ENCODE results near the gene ZFYVE28.

ZFYVE28 gene

GRCh38 chr4:2274320-2275043, 144.0 kb downstream of the ZFYVE28 start:
- Histone ChIP-seq H3K27me3 (ENCODE audit: control insufficient read depth, insufficient read depth, low read length) (no peaks in the 10 kb centered on the region), H3K4me3 (ENCODE audit: low read depth, low read length) (no peak overlapping the region), H3K4me1 (ENCODE audit: control insufficient read depth, insufficient read depth, low read length) (no peaks in the 10 kb centered on the region), H3K9ac (ENCODE audit: low read depth, low read length) (no peak overlapping the region), H3K9me3 (ENCODE audit: control insufficient read depth, insufficient read depth, low read length) (no peaks in the 10 kb centered on the region), H3K27ac (ENCODE audit: low read depth, low read length) (no peak overlapping the region), H3K36me3 (ENCODE audit: control insufficient read depth, insufficient read depth, low read length) (no peaks in the 10 kb centered on the region)

- H3K9ac ChIP-seq (ENCODE audit: low read depth, low read length) = no peak overlapping the region
- H3K27ac ChIP-seq (ENCODE audit: low read depth, low read length) = no peak overlapping the region
- no peaks in the 10 kb centered on the region for H3K27me3 ChIP-seq (ENCODE audit: control insufficient read depth, insufficient read depth, low read length)
- no peaks in the 10 kb centered on the region for H3K9me3 ChIP-seq (ENCODE audit: control insufficient read depth, insufficient read depth, low read length)
- H3K4me3 ChIP-seq (ENCODE audit: low read depth, low read length) = no peak overlapping the region
- H3K4me1 ChIP-seq (ENCODE audit: control insufficient read depth, insufficient read depth, low read length) = peaks cover 6% of the 10 kb centered on the region; the same call in 1 of the 2 replicates
- H3K36me3 ChIP-seq (ENCODE audit: control insufficient read depth, insufficient read depth, low read length) = no peaks in the 10 kb centered on the region
Measured at GRCh38 chr4:2273657-2274319, 144.7 kb downstream of the ZFYVE28 start.

GRCh38 chr4:2273221-2273620, 145.2 kb downstream of the ZFYVE28 start:
- H3K4me3 ChIP-seq (ENCODE audit: low read depth, low read length) = no peak overlapping the region
- no peak overlapping the region for H3K27ac ChIP-seq (ENCODE audit: low read depth, low read length)
- H3K36me3 ChIP-seq (ENCODE audit: control insufficient read depth, insufficient read depth, low read length) = no peaks in the 10 kb centered on the region
- no peaks in the 10 kb centered on the region for H3K9me3 ChIP-seq (ENCODE audit: control insufficient read depth, insufficient read depth, low read length)
- no peaks in the 10 kb centered on the region for H3K27me3 ChIP-seq (ENCODE audit: control insufficient read depth, insufficient read depth, low read length)
- peaks cover 7% of the 10 kb centered on the region; the same call in 1 of the 2 replicates for H3K4me1 ChIP-seq (ENCODE audit: control insufficient read depth, insufficient read depth, low read length)
- no peak overlapping the region for H3K9ac ChIP-seq (ENCODE audit: low read depth, low read length)

GRCh38 chr4:2272828-2273120, 145.7 kb downstream of the ZFYVE28 start:
- H3K4me1 ChIP-seq (ENCODE audit: control insufficient read depth, insufficient read depth, low read length) = peaks cover 7% of the 10 kb centered on the region; the same call in 1 of the 2 replicates
- no peak overlapping the region for H3K9ac ChIP-seq (ENCODE audit: low read depth, low read length)
- H3K4me3 ChIP-seq (ENCODE audit: low read depth, low read length) = no peak overlapping the region
- no peaks in the 10 kb centered on the region for H3K36me3 ChIP-seq (ENCODE audit: control insufficient read depth, insufficient read depth, low read length)
- no peak overlapping the region for H3K27ac ChIP-seq (ENCODE audit: low read depth, low read length)
- H3K27me3 ChIP-seq (ENCODE audit: control insufficient read depth, insufficient read depth, low read length) = no peaks in the 10 kb centered on the region
- H3K9me3 ChIP-seq (ENCODE audit: control insufficient read depth, insufficient read depth, low read length) = no peaks in the 10 kb centered on the region

GRCh38 chr4:2272026-2272827, 146.2 kb downstream of the ZFYVE28 start:
- peaks cover 7% of the 10 kb centered on the region; the same call in 1 of the 2 replicates for H3K4me1 ChIP-seq (ENCODE audit: control insufficient read depth, insufficient read depth, low read length)
- H3K36me3 ChIP-seq (ENCODE audit: control insufficient read depth, insufficient read depth, low read length) = no peaks in the 10 kb centered on the region
- H3K27me3 ChIP-seq (ENCODE audit: control insufficient read depth, insufficient read depth, low read length) = no peaks in the 10 kb centered on the region
- no peaks in the 10 kb centered on the region for H3K9me3 ChIP-seq (ENCODE audit: control insufficient read depth, insufficient read depth, low read length)
- no peak overlapping the region for H3K9ac ChIP-seq (ENCODE audit: low read depth, low read length)
- H3K4me3 ChIP-seq (ENCODE audit: low read depth, low read length) = no peak overlapping the region
- no peak overlapping the region for H3K27ac ChIP-seq (ENCODE audit: low read depth, low read length)

- no peaks in the 10 kb centered on the region for H3K27me3 ChIP-seq (ENCODE audit: control insufficient read depth, insufficient read depth, low read length)
- no peak overlapping the region for H3K4me3 ChIP-seq (ENCODE audit: low read depth, low read length)
- H3K36me3 ChIP-seq (ENCODE audit: control insufficient read depth, insufficient read depth, low read length) = no peaks in the 10 kb centered on the region
- H3K9ac ChIP-seq (ENCODE audit: low read depth, low read length) = no peak overlapping the region
- H3K27ac ChIP-seq (ENCODE audit: low read depth, low read length) = no peak overlapping the region
- H3K4me1 ChIP-seq (ENCODE audit: control insufficient read depth, insufficient read depth, low read length) = peaks cover 7% of the 10 kb centered on the region; the same call in 1 of the 2 replicates
- no peaks in the 10 kb centered on the region for H3K9me3 ChIP-seq (ENCODE audit: control insufficient read depth, insufficient read depth, low read length)
Measured at GRCh38 chr4:2271279-2272025, 147.0 kb downstream of the ZFYVE28 start.

- Histone ChIP-seq H3K36me3 (ENCODE audit: control insufficient read depth, insufficient read depth, low read length) (no peaks in the 10 kb centered on the region), H3K27me3 (ENCODE audit: control insufficient read depth, insufficient read depth, low read length) (no peaks in the 10 kb centered on the region), H3K27ac (ENCODE audit: low read depth, low read length) (no peak overlapping the region), H3K9ac (ENCODE audit: low read depth, low read length) (no peak overlapping the region), H3K4me3 (ENCODE audit: low read depth, low read length) (no peak overlapping the region), H3K9me3 (ENCODE audit: control insufficient read depth, insufficient read depth, low read length) (no peaks in the 10 kb centered on the region), H3K4me1 (ENCODE audit: control insufficient read depth, insufficient read depth, low read length) (peaks cover 7% of the 10 kb centered on the region; the same call in 1 of the 2 replicates)
Measured at GRCh38 chr4:2270341-2271165, 147.9 kb downstream of the ZFYVE28 start.

- H3K4me1 ChIP-seq (ENCODE audit: control insufficient read depth, insufficient read depth, low read length) = peaks cover 7% of the 10 kb centered on the region; the same call in 1 of the 2 replicates
- no peaks in the 10 kb centered on the region for H3K27me3 ChIP-seq (ENCODE audit: control insufficient read depth, insufficient read depth, low read length)
- no peak overlapping the region for H3K27ac ChIP-seq (ENCODE audit: low read depth, low read length)
- no peaks in the 10 kb centered on the region for H3K9me3 ChIP-seq (ENCODE audit: control insufficient read depth, insufficient read depth, low read length)
- H3K36me3 ChIP-seq (ENCODE audit: control insufficient read depth, insufficient read depth, low read length) = no peaks in the 10 kb centered on the region
- H3K9ac ChIP-seq (ENCODE audit: low read depth, low read length) = no peak overlapping the region
- H3K4me3 ChIP-seq (ENCODE audit: low read depth, low read length) = no peak overlapping the region
Measured at GRCh38 chr4:2269618-2270163, 148.8 kb downstream of the ZFYVE28 start.

- no peaks in the 10 kb centered on the region for H3K27me3 ChIP-seq (ENCODE audit: control insufficient read depth, insufficient read depth, low read length)
- H3K4me1 ChIP-seq (ENCODE audit: control insufficient read depth, insufficient read depth, low read length) = peaks cover 7% of the 10 kb centered on the region; the same call in 1 of the 2 replicates
- H3K9me3 ChIP-seq (ENCODE audit: control insufficient read depth, insufficient read depth, low read length) = no peaks in the 10 kb centered on the region
- H3K4me3 ChIP-seq (ENCODE audit: low read depth, low read length) = no peak overlapping the region
- no peak overlapping the region for H3K27ac ChIP-seq (ENCODE audit: low read depth, low read length)
- H3K36me3 ChIP-seq (ENCODE audit: control insufficient read depth, insufficient read depth, low read length) = no peaks in the 10 kb centered on the region
- H3K9ac ChIP-seq (ENCODE audit: low read depth, low read length) = no peak overlapping the region
Measured at GRCh38 chr4:2269206-2269531, 149.3 kb downstream of the ZFYVE28 start.
